Vagina (tissue), 2 donors: Measurements from ENCODE around the gene TEKT5.

Experiments used
- POLR2A ChIP-seq, 2 donors: fragments of 450-650 bp; IDR thresholded peaks; one replicate each; pipeline ENCODE4 v1.6.1; 2017; ENCODE audit warnings: antibody characterized with exemption in 2 of 2, mild to moderate bottlenecking in 2 of 2, moderate library complexity in 2 of 2
- TF ChIP-seq, protein P1 (sequence below), 3 experiments: fragments of 450-650 bp in 2 of 3; fragments of 200-600 bp in 1 of 3; sonication (generic) in 1 of 3; IDR thresholded peaks; one replicate each; pipeline ENCODE4 v1.5.1; 2017 to 2019; ENCODE audit warnings: antibody characterized with exemption in 3 of 3, mild to moderate bottlenecking in 2 of 3, moderate library complexity in 2 of 3

- TF ChIP-seq, protein P1, sequence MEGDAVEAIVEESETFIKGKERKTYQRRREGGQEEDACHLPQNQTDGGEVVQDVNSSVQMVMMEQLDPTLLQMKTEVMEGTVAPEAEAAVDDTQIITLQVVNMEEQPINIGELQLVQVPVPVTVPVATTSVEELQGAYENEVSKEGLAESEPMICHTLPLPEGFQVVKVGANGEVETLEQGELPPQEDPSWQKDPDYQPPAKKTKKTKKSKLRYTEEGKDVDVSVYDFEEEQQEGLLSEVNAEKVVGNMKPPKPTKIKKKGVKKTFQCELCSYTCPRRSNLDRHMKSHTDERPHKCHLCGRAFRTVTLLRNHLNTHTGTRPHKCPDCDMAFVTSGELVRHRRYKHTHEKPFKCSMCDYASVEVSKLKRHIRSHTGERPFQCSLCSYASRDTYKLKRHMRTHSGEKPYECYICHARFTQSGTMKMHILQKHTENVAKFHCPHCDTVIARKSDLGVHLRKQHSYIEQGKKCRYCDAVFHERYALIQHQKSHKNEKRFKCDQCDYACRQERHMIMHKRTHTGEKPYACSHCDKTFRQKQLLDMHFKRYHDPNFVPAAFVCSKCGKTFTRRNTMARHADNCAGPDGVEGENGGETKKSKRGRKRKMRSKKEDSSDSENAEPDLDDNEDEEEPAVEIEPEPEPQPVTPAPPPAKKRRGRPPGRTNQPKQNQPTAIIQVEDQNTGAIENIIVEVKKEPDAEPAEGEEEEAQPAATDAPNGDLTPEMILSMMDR (IDR thresholded peaks at IDR 0.05) = no peak
- no peak for TF ChIP-seq POLR2A (IDR thresholded peaks at IDR 0.05)
Measured at GRCh38 chr16:10731790-10732189, 37.1 kb upstream of the TEKT5 start.
